Measurements from ENCODE around the gene PDE7B. TPM values are rescaled to one million over a fixed set of nuclear protein-coding genes. Genes with fewer than 3 reads are reported as not detected.

The PDE7B gene
- total and polyA plus RNA-seq, 4 donors: 0.26 to 3.7 (median 1.8) TPM

DNA sequence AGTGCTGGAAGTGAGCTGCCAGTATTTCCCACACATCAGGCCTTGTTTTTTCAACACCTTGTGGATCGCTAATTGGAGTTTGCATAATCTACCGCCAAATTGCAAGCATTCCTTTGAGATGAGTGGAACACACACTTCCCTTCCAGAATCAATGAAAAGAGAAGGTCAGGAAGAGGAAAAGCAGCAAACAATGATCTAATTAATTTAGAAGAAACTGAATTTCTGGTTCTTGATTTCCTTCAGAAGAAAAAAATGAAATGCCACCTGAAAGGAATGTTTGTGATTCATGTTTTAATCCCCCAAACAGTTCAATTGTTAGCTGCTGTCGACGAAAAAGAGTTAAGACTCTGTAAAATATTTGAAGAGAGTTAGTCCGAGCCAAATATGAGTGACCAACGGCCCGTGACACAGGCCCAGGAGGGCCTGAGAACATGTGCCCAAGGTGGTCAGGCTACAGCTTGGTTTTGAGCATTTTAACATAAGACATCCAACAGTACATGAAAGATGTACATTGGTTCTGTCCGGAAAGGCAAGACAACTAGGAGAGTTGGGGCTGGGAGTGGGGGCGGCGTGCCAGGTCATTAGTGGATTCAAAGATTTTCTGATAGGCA lies 216.3 kb downstream of the PDE7B start:
- Histone ChIP-seq H3K27me3 (ENCODE audit: control insufficient read depth in 3 of 3, insufficient read depth in 3 of 3, low read length in 2 of 3) (no peaks in the 10 kb centered on the region), H3K9me3 (ENCODE audit: control insufficient read depth in 4 of 4, insufficient read depth in 3 of 4, low read length in 3 of 4) (no peaks in the 10 kb centered on the region), H3K4me1 (ENCODE audit: control insufficient read depth in 5 of 5, insufficient read depth in 5 of 5, low read length in 5 of 5) (peaks cover 0 to 26% (median 0%) of the 10 kb centered on the region in 5 donors), H3K9ac (ENCODE audit: insufficient read depth in 1 of 2, low read length in 2 of 2) (no peak overlapping the region), H3K36me3 (ENCODE audit: control insufficient read depth in 4 of 4, insufficient read depth in 4 of 4, low read length in 4 of 4) (no peaks in the 10 kb centered on the region), H3K4me3 (no peak overlapping the region), H3K27ac (ENCODE audit: low read depth in 1 of 2, low read length in 1 of 2) (peak overlapping the region in 1 of 2 donors; percentile 87)
- DNase-seq (no peak), ATAC-seq (ENCODE audit: insufficient read depth, low FRiP score) (no peak)
- 66 to 80% methylated on average over 10 of the region's 10 CpGs for WGBS, 2 donors
- TF ChIP-seq, protein P1, sequence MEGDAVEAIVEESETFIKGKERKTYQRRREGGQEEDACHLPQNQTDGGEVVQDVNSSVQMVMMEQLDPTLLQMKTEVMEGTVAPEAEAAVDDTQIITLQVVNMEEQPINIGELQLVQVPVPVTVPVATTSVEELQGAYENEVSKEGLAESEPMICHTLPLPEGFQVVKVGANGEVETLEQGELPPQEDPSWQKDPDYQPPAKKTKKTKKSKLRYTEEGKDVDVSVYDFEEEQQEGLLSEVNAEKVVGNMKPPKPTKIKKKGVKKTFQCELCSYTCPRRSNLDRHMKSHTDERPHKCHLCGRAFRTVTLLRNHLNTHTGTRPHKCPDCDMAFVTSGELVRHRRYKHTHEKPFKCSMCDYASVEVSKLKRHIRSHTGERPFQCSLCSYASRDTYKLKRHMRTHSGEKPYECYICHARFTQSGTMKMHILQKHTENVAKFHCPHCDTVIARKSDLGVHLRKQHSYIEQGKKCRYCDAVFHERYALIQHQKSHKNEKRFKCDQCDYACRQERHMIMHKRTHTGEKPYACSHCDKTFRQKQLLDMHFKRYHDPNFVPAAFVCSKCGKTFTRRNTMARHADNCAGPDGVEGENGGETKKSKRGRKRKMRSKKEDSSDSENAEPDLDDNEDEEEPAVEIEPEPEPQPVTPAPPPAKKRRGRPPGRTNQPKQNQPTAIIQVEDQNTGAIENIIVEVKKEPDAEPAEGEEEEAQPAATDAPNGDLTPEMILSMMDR (IDR thresholded peaks at IDR 0.05; ENCODE audit: control extremely low read depth, extremely low read depth): no peak

DNA sequence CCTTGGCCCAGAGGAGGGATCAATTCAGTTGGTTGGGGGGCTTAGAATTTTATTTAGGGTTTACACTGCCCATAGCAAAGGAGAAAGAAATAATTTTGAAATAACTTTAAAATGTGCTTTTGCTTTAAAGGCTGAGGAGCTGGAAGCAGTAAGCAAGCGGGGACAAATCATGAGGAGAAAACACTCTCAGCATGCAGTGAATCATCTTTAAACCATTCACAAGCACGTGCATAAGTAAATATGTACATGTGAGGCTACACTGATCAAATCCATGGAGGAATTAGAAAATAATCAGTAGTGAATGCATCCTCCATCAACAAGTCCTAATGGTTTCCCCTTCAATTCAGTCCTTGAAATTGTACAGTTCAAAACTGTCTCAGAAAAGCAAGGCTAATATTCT lies 217.6 kb downstream of the PDE7B start:
- no peaks in the 10 kb centered on the region for H3K36me3 ChIP-seq (ENCODE audit: control insufficient read depth in 4 of 4, insufficient read depth in 4 of 4, low read length in 4 of 4)
- H3K9ac ChIP-seq (ENCODE audit: insufficient read depth in 1 of 2, low read length in 2 of 2): no peak overlapping the region
- ATAC-seq (ENCODE audit: insufficient read depth, low FRiP score): no peak
- H3K4me1 ChIP-seq (ENCODE audit: control insufficient read depth in 5 of 5, insufficient read depth in 5 of 5, low read length in 5 of 5): peaks cover 0 to 27% (median 0%) of the 10 kb centered on the region in 5 donors
- TF ChIP-seq, protein P1 (IDR thresholded peaks at IDR 0.05; ENCODE audit: control extremely low read depth, extremely low read depth): no peak
- H3K27ac ChIP-seq (ENCODE audit: low read depth in 1 of 2, low read length in 1 of 2): peak overlapping the region in 1 of 2 donors; percentile 87
- WGBS, 2 donors: 51 to 81% methylated on average over 2 of the region's 2 CpGs
- no peak for DNase-seq
- no peaks in the 10 kb centered on the region for H3K9me3 ChIP-seq (ENCODE audit: control insufficient read depth in 4 of 4, insufficient read depth in 3 of 4, low read length in 3 of 4)
- H3K4me3 ChIP-seq: no peak overlapping the region
- no peaks in the 10 kb centered on the region for H3K27me3 ChIP-seq (ENCODE audit: control insufficient read depth in 3 of 3, insufficient read depth in 3 of 3, low read length in 2 of 3)

DNA sequence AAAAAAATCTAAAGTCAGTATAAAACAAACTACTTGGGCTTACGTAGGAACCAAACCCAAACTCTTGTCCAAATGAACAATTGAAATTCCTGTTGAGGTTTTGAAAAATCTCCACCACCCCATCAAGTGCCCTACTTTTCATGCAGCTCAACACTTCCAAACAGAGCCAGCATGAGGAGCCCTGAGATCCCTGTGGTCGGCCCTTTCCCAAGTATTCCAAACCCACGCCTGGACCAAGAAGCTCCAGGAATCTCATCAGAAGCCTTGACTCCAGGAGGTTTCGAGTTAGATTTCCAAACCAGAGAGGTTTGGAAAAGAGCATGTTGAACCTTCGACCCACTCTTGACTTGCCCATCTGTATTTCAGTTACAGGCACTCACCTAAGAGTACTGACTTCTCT lies 219.3 kb downstream of the PDE7B start:
- no peak for ATAC-seq (ENCODE audit: insufficient read depth, low FRiP score)
- H3K9ac ChIP-seq (ENCODE audit: insufficient read depth in 1 of 2, low read length in 2 of 2): no peak overlapping the region
- H3K9me3 ChIP-seq (ENCODE audit: control insufficient read depth in 4 of 4, insufficient read depth in 3 of 4, low read length in 3 of 4): no peaks in the 10 kb centered on the region
- H3K36me3 ChIP-seq (ENCODE audit: control insufficient read depth in 4 of 4, insufficient read depth in 4 of 4, low read length in 4 of 4): no peaks in the 10 kb centered on the region
- 84 to 91% methylated on average over 5 of the region's 5 CpGs for WGBS, 2 donors
- peaks cover 0 to 23% (median 0%) of the 10 kb centered on the region in 5 donors for H3K4me1 ChIP-seq (ENCODE audit: control insufficient read depth in 5 of 5, insufficient read depth in 5 of 5, low read length in 5 of 5)
- H3K27ac ChIP-seq (ENCODE audit: low read depth in 1 of 2, low read length in 1 of 2): peak overlapping the region in 1 of 2 donors; percentile 79
- H3K4me3 ChIP-seq: no peak overlapping the region
- H3K27me3 ChIP-seq (ENCODE audit: control insufficient read depth in 3 of 3, insufficient read depth in 3 of 3, low read length in 2 of 3): no peaks in the 10 kb centered on the region
- TF ChIP-seq, protein P1 (IDR thresholded peaks at IDR 0.05; ENCODE audit: control extremely low read depth, extremely low read depth): no peak
- no peak for DNase-seq

DNA sequence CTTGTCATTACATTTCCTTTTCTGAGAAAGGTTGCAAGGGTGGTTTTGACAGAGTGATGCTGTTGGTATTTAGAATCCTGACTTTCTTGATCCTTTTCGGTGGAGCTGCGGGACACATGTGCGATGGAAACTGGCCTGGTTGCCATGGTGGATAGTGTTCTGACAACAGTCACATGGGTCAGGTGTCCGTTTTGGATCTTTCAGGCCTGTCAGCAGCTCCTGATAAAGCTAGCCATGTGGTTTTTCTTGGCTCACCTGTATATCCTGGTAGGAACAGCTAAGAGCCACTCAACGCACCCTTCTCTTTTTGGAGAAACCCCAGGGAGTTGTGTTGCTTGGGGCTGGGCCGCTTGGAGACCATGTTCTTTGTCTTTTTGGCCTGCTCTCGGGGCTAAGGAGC lies 221.2 kb downstream of the PDE7B start:
- Histone ChIP-seq H3K36me3 (ENCODE audit: control insufficient read depth in 4 of 4, insufficient read depth in 4 of 4, low read length in 4 of 4) (no peaks in the 10 kb centered on the region), H3K9ac (ENCODE audit: insufficient read depth in 1 of 2, low read length in 2 of 2) (no peak overlapping the region), H3K27me3 (ENCODE audit: control insufficient read depth in 3 of 3, insufficient read depth in 3 of 3, low read length in 2 of 3) (no peaks in the 10 kb centered on the region), H3K27ac (ENCODE audit: low read depth in 1 of 2, low read length in 1 of 2) (peak overlapping the region in 1 of 2 donors; percentile 62), H3K4me1 (ENCODE audit: control insufficient read depth in 5 of 5, insufficient read depth in 5 of 5, low read length in 5 of 5) (peaks cover 0 to 25% (median 0%) of the 10 kb centered on the region in 5 donors), H3K4me3 (no peak overlapping the region), H3K9me3 (ENCODE audit: control insufficient read depth in 4 of 4, insufficient read depth in 3 of 4, low read length in 3 of 4) (no peaks in the 10 kb centered on the region)
- DNase-seq (no peak), ATAC-seq (ENCODE audit: insufficient read depth, low FRiP score) (no peak)
- WGBS, 2 donors: 87 to 90% methylated on average over 7 of the region's 7 CpGs
- TF ChIP-seq, protein P1 (IDR thresholded peaks at IDR 0.05; ENCODE audit: control extremely low read depth, extremely low read depth): no peak

Data from lung (tissue), 12 donors.